SH-SY5Y (cell line): ENCODE data around the gene CCDC195.

Source experiments
- GATA2 ChIP-seq: IDR thresholded peaks from 2 replicates; pipeline ENCODE4 v1.6.1; 2011; ENCODE audit warnings: mild to moderate bottlenecking, low read depth, low read length
- GATA3 ChIP-seq: IDR thresholded peaks from 2 replicates; pipeline ENCODE4 v1.6.1; 2011; ENCODE audit warnings: low read depth, mild to moderate bottlenecking, low read length, moderate library complexity

Gene CCDC195

GRCh38 chr2:224668123-224668909, 47.8 kb downstream of the CCDC195 start:
- TF ChIP-seq GATA3 (no peak), GATA2 (no peak)

GRCh38 chr2:224666951-224667553, 49.1 kb downstream of the CCDC195 start:
- no peak for TF ChIP-seq GATA2
- TF ChIP-seq GATA3, result no peak

DNA sequence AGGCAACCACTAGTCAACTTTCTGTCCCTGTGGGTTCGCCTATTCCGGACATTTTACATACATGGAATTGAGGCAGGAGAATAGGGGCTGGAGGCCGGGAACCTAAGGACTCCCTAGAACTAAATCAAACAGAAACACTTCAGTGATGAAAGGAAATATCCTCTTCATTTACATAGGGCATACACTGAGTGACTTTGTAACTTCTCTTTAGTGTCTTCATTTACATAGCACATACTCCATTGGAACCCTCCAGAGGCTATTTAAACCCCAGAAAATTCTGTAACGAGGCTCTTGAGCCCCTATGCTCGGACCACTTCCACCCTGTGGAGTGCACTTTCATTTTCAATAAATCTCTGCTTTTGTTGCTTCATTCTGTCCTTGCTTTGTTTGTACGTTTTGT, 56.5 kb downstream of the CCDC195 start:
- TF ChIP-seq GATA3 (no peak), GATA2 (no peak)

DNA sequence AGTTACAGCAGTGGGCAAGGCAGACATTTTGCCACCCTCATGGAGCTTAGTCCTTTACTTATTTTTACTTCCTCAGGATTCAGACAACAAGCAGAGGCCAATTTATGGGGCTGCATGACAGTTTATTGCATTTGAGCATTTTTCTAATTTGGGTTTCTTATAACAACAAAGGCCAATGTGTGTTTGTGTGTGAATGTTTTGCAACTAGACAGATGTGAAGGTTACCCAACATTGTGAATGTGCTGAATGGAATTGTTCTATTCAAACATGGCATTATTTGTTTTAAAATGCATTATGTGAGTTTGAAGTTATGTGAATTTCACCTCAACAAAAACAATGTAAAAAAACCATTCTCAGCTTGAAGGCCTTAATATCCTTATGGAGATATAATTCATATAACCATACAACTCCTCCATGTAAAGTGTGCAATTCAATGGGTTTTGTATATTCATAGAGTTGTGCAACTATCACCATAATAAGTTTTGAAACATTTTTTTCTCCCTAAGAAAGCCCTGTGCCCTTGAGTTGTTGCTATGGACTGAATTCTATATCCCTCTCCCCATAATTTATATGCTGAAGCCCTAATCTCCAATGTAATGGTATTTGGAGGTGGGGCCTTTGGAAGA, 57.3 kb downstream of the CCDC195 start:
- TF ChIP-seq GATA3 (no peak), GATA2 (no peak)

DNA sequence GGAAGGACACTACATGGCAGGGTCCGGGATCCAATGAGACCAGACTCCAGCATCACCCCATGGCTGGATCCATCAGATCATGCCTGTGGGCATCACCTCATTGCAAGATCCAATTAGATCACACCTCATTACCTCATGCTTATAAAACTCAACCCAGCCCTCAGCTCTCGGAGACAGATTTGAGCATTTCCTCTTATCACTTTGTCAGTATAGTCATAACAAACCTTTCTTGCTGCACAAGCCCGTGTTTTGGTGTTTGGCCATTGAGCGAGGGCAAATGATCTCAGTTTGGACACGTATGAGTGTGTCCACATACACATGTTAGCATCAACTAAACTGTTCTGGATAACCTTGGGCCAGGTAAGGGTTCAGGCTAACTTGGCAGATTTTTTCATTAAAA, 58.8 kb downstream of the CCDC195 start:
- TF ChIP-seq GATA2 (no peak), GATA3 (no peak)

DNA sequence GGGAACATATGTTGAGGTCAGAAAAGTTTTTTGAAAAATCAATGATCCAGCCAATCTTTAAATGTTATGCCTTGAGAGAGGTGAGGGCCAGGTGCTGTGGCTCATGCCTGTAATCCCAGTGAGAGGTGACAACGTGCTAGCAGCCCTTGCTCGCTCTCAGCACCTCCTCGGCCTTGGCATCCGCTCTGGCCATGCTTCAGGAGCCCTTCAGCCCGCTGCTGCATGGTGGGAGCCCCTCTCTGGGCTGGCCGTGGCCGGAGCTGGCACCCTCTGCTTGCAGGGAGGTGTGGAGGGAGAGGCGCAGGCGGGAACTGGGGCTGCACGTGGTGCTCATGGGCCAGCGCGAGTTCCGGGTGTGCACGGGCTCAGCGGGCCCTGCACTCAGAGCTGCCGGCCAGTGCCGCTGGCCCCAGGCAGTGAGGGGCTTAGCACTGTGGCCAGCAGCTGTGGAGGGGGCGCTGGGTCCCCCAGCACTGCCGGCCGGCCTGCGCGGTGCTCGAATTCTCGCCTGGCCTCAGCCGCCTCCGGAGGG, 61.1 kb downstream of the CCDC195 start:
- TF ChIP-seq GATA3 (no peak), GATA2 (no peak)
